Hepatocyte (in vitro differentiated cells): ENCODE results near the gene RAB8A.

Experiments
- EZH2phosphoT487 ChIP-seq: fragments of 200-600 bp; sonication (generic); IDR thresholded peaks from one replicate; pipeline ENCODE4 v1.6.1; 2018; ENCODE audit warnings: antibody characterized with exemption, mild to moderate bottlenecking, low read depth, moderate library complexity; ENCODE audit not compliant: unreplicated experiment, severe bottlenecking
- TF ChIP-seq, protein P1 (sequence below): fragments of 200-600 bp; sonication (generic); IDR thresholded peaks from 2 replicates; pipeline ENCODE4 v1.5.1; 2016; ENCODE audit warnings: antibody characterized with exemption, mild to moderate bottlenecking; ENCODE audit not compliant: poor library complexity

DNA sequence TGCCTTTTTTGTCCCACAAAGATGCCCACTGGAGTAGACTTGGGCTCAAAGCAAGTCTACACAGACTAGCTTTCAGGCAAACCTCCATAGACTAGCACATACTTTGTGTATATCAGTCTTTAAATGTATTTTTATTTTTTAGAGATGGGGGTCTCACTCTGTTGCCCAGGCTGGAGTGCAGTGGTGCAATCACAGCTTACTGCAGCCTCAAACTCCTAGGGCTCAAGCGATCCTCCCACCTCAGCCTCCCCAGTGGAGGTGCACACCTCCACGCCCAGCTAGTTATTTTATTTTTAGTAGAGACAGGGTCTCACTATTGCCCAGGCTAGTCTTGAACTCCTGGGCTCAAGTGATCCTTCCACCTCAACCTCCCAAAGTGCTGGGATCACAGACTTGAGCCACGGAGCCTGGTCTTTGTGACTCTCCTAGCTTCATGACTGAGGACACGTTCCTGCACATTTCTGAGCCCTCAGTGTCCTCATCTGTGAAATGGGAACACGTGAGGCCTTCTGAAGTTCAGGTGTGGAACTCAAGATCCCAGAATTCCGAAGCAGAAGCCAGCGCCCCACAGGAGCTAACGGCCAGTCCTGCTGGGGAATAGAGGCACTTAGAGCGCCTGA is 40.5 kb upstream of the RAB8A start:
- no peak for TF ChIP-seq EZH2phosphoT487
- TF ChIP-seq, protein P1, sequence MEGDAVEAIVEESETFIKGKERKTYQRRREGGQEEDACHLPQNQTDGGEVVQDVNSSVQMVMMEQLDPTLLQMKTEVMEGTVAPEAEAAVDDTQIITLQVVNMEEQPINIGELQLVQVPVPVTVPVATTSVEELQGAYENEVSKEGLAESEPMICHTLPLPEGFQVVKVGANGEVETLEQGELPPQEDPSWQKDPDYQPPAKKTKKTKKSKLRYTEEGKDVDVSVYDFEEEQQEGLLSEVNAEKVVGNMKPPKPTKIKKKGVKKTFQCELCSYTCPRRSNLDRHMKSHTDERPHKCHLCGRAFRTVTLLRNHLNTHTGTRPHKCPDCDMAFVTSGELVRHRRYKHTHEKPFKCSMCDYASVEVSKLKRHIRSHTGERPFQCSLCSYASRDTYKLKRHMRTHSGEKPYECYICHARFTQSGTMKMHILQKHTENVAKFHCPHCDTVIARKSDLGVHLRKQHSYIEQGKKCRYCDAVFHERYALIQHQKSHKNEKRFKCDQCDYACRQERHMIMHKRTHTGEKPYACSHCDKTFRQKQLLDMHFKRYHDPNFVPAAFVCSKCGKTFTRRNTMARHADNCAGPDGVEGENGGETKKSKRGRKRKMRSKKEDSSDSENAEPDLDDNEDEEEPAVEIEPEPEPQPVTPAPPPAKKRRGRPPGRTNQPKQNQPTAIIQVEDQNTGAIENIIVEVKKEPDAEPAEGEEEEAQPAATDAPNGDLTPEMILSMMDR, result no peak
